ENCODE results near the gene KCNIP4.

KCNIP4 gene

GRCh38 chr4:21649391-21650090 lies 299.0 kb downstream of the KCNIP4 start:
- H3K36me3 Mint-ChIP-seq (ENCODE audit: low read depth) = no peaks in the 10 kb centered on the region
- H3K4me3 Mint-ChIP-seq = no peak overlapping the region
- no peaks in the 10 kb centered on the region for H3K27me3 Mint-ChIP-seq (ENCODE audit: low read depth, poor library complexity)
- no peak for DNase-seq
- H3K9me3 Mint-ChIP-seq = no peaks in the 10 kb centered on the region
- peaks cover 8% of the 10 kb centered on the region for H3K4me1 Mint-ChIP-seq
- no peak overlapping the region for H3K27ac Mint-ChIP-seq
- TF ChIP-seq CTCF (IDR thresholded peaks at IDR 0.05) = no peak

DNA sequence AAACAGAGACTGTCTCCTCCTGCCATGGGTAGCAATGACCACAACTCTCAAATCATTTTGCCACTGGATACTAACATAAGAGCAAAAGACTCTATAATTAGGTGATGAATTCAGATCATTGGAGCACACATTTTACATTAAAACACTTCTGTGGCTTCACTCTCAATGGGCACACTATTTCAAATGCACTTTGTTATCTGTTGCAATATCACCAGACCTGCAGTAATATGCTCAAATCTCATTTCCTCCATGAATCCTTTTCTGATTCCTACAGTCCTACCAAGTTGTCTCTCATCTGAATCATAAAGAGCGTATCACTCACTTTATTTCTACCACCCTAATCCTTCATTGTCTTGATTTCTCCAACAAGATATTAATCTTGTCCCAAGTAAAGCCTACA lies 302.8 kb downstream of the KCNIP4 start:
- DNase-seq = no peak
- H3K9me3 Mint-ChIP-seq = no peaks in the 10 kb centered on the region
- peaks cover 8% of the 10 kb centered on the region for H3K4me1 Mint-ChIP-seq
- H3K27ac Mint-ChIP-seq = no peak overlapping the region
- no peak overlapping the region for H3K4me3 Mint-ChIP-seq
- TF ChIP-seq CTCF (IDR thresholded peaks at IDR 0.05) = no peak
- no peaks in the 10 kb centered on the region for H3K27me3 Mint-ChIP-seq (ENCODE audit: low read depth, poor library complexity)
- no peaks in the 10 kb centered on the region for H3K36me3 Mint-ChIP-seq (ENCODE audit: low read depth)

DNA sequence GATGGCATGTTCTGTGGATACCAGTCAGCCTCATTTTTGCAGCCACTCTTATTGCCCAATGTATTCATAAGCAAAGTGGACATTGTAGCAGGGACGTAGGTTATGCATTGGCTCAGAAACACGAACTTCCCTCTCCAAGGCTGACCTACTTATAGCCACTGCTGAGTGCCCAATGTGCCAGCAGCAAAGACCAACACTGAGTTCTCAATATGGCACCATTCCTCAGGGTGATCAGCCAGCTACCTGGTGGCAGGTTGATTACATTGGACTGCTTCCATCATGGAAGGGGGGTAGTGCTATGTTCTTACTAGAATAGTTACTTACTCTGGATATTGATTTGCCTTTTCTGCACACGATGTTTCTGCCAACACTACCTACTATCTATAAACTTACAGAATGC lies 306.9 kb downstream of the KCNIP4 start:
- H3K4me1 Mint-ChIP-seq = no peaks in the 10 kb centered on the region
- H3K36me3 Mint-ChIP-seq (ENCODE audit: low read depth) = no peaks in the 10 kb centered on the region
- H3K27me3 Mint-ChIP-seq (ENCODE audit: low read depth, poor library complexity) = no peaks in the 10 kb centered on the region
- no peaks in the 10 kb centered on the region for H3K9me3 Mint-ChIP-seq
- no peak for DNase-seq
- H3K4me3 Mint-ChIP-seq = no peak overlapping the region
- TF ChIP-seq CTCF (IDR thresholded peaks at IDR 0.05) = no peak
- H3K27ac Mint-ChIP-seq = no peak overlapping the region

DNA sequence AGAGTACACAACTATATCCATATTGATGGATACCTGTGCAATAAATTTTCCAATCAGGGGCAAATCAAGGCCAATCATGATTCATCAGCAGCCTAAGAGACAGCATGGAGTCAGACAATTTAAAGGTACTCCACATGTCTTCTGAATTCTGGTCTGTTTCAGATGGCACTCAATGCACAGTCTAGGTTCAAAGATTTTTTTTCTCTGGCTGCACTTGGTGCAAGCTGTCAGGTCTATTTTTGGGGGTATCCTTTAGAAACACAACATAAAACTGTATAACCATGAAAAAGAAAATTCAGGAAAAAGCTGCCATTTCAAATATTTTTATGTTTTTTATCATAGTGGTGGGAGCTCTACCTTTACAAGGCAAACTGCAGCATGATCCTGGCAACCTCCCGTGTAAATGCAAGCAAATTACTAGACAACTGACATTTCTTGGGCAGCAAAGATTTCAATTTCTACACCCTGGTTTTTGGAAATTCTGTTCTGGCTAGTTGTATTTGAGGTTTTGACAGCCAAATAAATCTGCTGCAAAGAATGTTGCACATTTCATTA lies 310.3 kb downstream of the KCNIP4 start:
- Mint-ChIP-seq H3K9me3 (no peaks in the 10 kb centered on the region), H3K4me1 (no peaks in the 10 kb centered on the region)

GRCh38 chr4:21628916-21629610 lies 319.5 kb downstream of the KCNIP4 start:
- DNase-seq = no peak
- no peak overlapping the region for H3K27ac Mint-ChIP-seq
- H3K27me3 Mint-ChIP-seq (ENCODE audit: low read depth, poor library complexity) = no peaks in the 10 kb centered on the region
- no peaks in the 10 kb centered on the region for H3K36me3 Mint-ChIP-seq (ENCODE audit: low read depth)
- H3K4me3 Mint-ChIP-seq = no peak overlapping the region
- no peak for TF ChIP-seq CTCF (IDR thresholded peaks at IDR 0.05)
- no peaks in the 10 kb centered on the region for H3K9me3 Mint-ChIP-seq
- no peaks in the 10 kb centered on the region for H3K4me1 Mint-ChIP-seq

More for the DNA sequence above, 310.3 kb downstream of the KCNIP4 start:
- H3K4me3 Mint-ChIP-seq = no peak overlapping the region
- no peak for TF ChIP-seq CTCF (IDR thresholded peaks at IDR 0.05)
- no peaks in the 10 kb centered on the region for H3K27me3 Mint-ChIP-seq (ENCODE audit: low read depth, poor library complexity)
- H3K27ac Mint-ChIP-seq = no peak overlapping the region
- DNase-seq = no peak
- H3K36me3 Mint-ChIP-seq (ENCODE audit: low read depth) = no peaks in the 10 kb centered on the region

All from nephron progenitor cell (in vitro differentiated cells).